ENCODE results near the gene LRP2.

LRP2 gene

DNA sequence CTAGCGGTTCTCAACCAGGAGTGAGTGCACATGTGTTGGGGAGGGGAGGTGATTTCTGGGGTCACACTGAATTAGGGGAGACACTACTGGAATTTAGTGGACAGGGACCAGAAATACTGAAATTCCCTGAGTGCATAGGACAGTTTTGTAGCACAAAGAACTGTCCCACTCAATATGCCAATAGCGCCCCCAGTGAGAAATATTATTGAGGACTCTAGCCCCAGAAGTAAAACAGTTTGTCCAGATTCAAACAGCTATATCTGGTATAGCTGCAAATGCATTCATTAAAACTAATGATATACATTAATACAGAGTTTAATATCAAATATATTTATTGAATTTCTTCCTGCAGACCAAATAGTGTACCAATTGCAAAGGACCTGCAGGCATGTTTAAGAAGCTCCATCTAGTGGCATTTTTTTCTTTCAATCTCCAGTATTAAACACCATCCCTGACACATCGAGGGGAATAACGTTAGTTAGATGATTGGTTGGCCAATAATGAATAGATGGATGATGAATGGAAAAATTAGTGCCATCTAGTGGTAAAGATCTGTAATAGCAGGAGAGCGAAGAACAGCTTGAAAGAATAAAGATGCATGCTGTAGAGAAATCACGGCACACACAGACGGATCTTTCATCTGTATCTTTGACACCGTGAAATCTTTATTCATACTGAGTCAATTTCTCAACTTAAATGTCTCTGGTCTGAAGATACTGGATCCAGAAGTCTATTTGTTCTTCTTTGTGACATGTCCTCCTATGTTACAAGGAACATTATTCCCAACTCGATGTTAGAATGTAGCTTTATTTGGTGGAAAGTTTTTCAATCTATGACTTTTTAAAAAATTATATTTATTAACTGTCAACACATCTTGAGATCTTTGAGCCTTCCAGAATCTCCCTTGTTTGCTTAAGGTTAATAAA lies 230.5 kb downstream of the LRP2 start:
- DNase-seq (ENCODE audit: low read depth, low spot score), result no peak
- TF ChIP-seq FOXP2 (optimal IDR thresholded peaks at IDR 0.05; ENCODE audit: control extremely low read depth, extremely low read length, insufficient read depth) (no peak), EZH2 (IDR thresholded peaks at IDR 0.05) (no peak), POLR2AphosphoS5 (IDR thresholded peaks at IDR 0.05; ENCODE audit: borderline replicate concordance, low read depth, low read length) (no peak)
- Histone ChIP-seq H3K27ac (no peak overlapping the region), H3K9me3 (ENCODE audit: low read depth, low read length) (no peaks in the 10 kb centered on the region), H3K4me3 (no peak overlapping the region), H3K9ac (ENCODE audit: insufficient read length) (no peak overlapping the region), H3K36me3 (ENCODE audit: insufficient read depth, low read length) (no peaks in the 10 kb centered on the region)

DNA sequence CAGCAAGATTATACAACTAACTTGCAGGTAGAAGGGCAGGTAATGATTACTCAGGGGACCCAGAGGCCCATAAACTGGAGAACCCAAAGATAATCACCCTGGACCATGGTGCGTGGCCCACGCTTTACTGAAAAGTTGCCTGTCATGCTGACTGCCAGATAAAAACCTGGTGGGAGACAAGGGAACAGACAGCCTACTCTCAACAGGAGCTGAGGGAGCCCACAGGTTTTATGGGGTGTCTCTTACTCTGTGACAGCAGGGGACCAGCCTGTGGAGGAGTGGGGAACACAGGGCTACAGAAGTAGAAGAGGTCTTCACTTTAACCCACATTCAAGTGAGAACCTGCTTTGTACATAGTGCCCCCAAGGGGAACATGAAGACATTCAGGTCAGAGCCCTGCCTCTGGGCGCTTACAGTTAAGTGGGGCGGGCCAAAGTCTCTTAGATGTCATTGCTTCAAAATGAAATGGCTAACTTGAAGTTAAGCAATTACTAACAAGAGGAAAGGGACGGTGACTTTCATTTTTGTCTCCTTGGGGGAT lies 232.6 kb downstream of the LRP2 start:
- TF ChIP-seq EZH2 (IDR thresholded peaks at IDR 0.05) (no peak), FOXP2 (optimal IDR thresholded peaks at IDR 0.05; ENCODE audit: control extremely low read depth, extremely low read length, insufficient read depth) (no peak), POLR2AphosphoS5 (IDR thresholded peaks at IDR 0.05; ENCODE audit: borderline replicate concordance, low read depth, low read length) (no peak)
- H3K9me3 ChIP-seq (ENCODE audit: low read depth, low read length), result no peaks in the 10 kb centered on the region
- no peak overlapping the region for H3K4me3 ChIP-seq
- H3K27ac ChIP-seq, result no peak overlapping the region
- DNase-seq (ENCODE audit: low read depth, low spot score), result no peak
- no peaks in the 10 kb centered on the region for H3K36me3 ChIP-seq (ENCODE audit: insufficient read depth, low read length)
- H3K9ac ChIP-seq (ENCODE audit: insufficient read length), result no peak overlapping the region

DNA sequence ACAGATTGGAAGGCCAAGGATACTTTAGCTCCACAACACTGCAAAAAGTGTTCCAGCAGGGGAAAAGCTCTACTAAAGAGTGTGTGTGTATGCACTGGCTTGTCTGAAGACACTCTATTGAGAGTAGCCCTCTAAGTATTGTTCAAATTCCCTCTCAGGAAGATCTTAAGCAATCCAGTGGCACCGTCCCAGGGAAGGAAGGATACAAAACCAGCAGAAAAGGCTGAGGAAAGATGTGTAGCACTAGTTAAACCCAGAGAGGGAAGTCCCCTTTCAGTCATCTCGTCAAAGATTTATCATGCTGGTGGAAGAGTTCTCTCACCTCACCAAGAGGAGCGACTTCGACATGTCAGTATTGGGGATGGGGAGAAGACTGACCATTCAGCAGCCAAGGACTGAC lies 242.5 kb downstream of the LRP2 start:
- TF ChIP-seq EZH2 (IDR thresholded peaks at IDR 0.05) (no peak), POLR2AphosphoS5 (IDR thresholded peaks at IDR 0.05; ENCODE audit: borderline replicate concordance, low read depth, low read length) (no peak), FOXP2 (optimal IDR thresholded peaks at IDR 0.05; ENCODE audit: control extremely low read depth, extremely low read length, insufficient read depth) (no peak)
- Histone ChIP-seq H3K27ac (no peak overlapping the region), H3K9me3 (ENCODE audit: low read depth, low read length) (no peaks in the 10 kb centered on the region), H3K9ac (ENCODE audit: insufficient read length) (no peak overlapping the region), H3K36me3 (ENCODE audit: insufficient read depth, low read length) (no peaks in the 10 kb centered on the region), H3K4me3 (no peak overlapping the region)
- DNase-seq (ENCODE audit: low read depth, low spot score), result no peak

DNA sequence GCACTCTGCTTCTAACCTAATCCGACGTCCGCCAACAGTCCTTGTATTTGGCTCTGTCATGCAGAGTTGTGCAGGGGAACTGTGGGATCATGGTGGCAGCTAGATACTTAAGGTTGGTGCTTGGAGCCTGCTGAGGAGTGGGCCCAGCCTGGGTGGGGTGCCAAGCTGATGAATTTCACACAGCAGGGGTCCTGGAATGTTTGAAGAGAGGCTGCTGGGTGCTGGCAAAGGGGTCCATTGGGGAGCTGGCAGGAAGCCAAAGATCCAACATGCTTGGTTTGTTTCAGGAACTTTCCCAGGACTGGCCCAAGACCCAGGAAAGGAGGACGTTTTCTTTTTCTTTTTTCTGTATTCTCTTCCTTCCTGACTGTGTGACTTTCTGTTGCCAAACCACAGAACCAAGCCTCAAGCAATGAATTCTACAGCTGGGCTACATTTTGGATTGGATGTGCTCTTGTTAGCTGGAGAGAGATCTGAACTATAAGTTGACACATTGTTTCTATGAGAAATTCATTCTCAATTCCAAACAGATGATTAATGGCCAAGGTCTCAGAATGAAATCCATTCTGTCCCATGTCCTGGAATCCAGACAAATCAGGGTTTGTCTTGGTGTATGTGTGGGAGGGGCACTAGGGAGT lies 243.1 kb downstream of the LRP2 start:
- Histone ChIP-seq H3K9me3 (ENCODE audit: low read depth, low read length) (no peaks in the 10 kb centered on the region), H3K4me3 (no peak overlapping the region), H3K36me3 (ENCODE audit: insufficient read depth, low read length) (no peaks in the 10 kb centered on the region), H3K9ac (ENCODE audit: insufficient read length) (no peak overlapping the region), H3K27ac (no peak overlapping the region)
- TF ChIP-seq POLR2AphosphoS5 (IDR thresholded peaks at IDR 0.05; ENCODE audit: borderline replicate concordance, low read depth, low read length) (no peak), FOXP2 (optimal IDR thresholded peaks at IDR 0.05; ENCODE audit: control extremely low read depth, extremely low read length, insufficient read depth) (no peak), EZH2 (IDR thresholded peaks at IDR 0.05) (no peak)
- DNase-seq (ENCODE audit: low read depth, low spot score), result no peak

DNA sequence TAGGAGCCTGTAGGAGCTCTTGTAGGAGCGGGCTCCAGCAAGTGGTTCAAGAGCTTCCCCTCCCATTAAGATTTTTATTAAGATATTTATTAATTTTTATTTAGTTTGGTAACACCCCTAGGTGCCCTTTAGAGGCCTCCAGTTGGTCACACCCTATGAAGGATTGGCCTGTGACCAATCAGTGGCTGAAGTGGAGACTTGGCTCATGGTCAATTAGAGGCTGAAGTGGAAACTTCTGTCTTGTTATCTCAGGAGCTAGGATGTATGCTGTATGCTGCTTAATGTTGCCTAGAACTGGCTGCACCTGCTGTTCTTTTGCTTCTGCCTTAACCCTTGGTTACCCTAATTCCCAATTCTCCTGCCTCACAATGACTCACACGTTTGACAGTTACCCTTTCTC lies 244.3 kb downstream of the LRP2 start:
- no peak overlapping the region for H3K27ac ChIP-seq
- H3K4me3 ChIP-seq, result no peak overlapping the region
- H3K9ac ChIP-seq (ENCODE audit: insufficient read length), result no peak overlapping the region
- DNase-seq (ENCODE audit: low read depth, low spot score), result no peak
- H3K9me3 ChIP-seq (ENCODE audit: low read depth, low read length), result no peaks in the 10 kb centered on the region
- TF ChIP-seq POLR2AphosphoS5 (IDR thresholded peaks at IDR 0.05; ENCODE audit: borderline replicate concordance, low read depth, low read length) (no peak), FOXP2 (optimal IDR thresholded peaks at IDR 0.05; ENCODE audit: control extremely low read depth, extremely low read length, insufficient read depth) (no peak), EZH2 (IDR thresholded peaks at IDR 0.05) (no peak)
- no peaks in the 10 kb centered on the region for H3K36me3 ChIP-seq (ENCODE audit: insufficient read depth, low read length)

DNA sequence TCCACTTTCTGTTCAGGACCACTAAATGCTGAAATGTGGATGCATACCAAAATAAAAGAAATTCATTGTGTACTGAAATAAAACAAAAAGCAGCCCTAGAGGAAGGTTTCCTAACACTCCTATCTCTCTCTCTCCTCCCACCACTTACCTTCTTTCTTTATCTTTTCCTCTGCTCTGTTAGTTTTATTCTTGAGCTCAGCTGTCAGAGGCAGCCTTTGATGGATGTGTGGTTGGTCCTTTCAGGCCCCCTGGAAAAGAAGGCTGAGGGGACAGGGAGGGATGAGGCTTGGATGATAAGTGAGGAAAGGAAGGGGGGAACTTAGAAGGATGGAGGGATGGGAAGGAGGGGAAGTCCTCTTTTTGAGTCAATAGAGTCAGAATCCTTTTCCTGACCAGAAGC lies 245.3 kb downstream of the LRP2 start:
- TF ChIP-seq POLR2AphosphoS5 (IDR thresholded peaks at IDR 0.05; ENCODE audit: borderline replicate concordance, low read depth, low read length) (no peak), EZH2 (IDR thresholded peaks at IDR 0.05) (no peak), FOXP2 (optimal IDR thresholded peaks at IDR 0.05; ENCODE audit: control extremely low read depth, extremely low read length, insufficient read depth) (no peak)
- H3K9me3 ChIP-seq (ENCODE audit: low read depth, low read length), result no peaks in the 10 kb centered on the region
- no peak overlapping the region for H3K9ac ChIP-seq (ENCODE audit: insufficient read length)
- no peak overlapping the region for H3K27ac ChIP-seq
- no peak overlapping the region for H3K4me3 ChIP-seq
- DNase-seq (ENCODE audit: low read depth, low spot score), result no peak
- H3K36me3 ChIP-seq (ENCODE audit: insufficient read depth, low read length), result no peaks in the 10 kb centered on the region

DNA sequence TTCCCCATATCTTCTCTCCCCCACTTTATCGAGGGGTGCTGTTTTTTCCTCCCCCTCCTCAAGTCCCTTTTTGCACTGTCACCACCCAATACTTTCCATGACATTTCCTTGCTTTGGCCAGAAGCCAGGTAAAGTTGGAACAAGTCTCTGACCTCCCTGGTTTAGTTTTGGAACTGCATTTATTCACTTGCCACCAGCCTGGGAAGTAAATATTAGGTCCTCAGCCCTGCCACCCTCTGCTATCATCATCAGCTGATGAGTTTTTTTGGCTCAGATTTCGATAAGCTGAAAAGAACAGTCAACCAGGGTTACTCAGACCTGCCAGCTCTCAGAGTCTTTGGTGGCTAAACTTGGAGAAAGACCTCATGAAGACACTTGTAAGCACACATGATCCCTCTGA lies 246.0 kb downstream of the LRP2 start:
- TF ChIP-seq FOXP2 (optimal IDR thresholded peaks at IDR 0.05; ENCODE audit: control extremely low read depth, extremely low read length, insufficient read depth), result no peak
- TF ChIP-seq POLR2AphosphoS5 (IDR thresholded peaks at IDR 0.05; ENCODE audit: borderline replicate concordance, low read depth, low read length), result no peak
- TF ChIP-seq EZH2 (IDR thresholded peaks at IDR 0.05), result no peak
- H3K27ac ChIP-seq, result no peak overlapping the region
- H3K36me3 ChIP-seq (ENCODE audit: insufficient read depth, low read length), result no peaks in the 10 kb centered on the region
- no peaks in the 10 kb centered on the region for H3K9me3 ChIP-seq (ENCODE audit: low read depth, low read length)
- DNase-seq (ENCODE audit: low read depth, low spot score), result no peak
- H3K9ac ChIP-seq (ENCODE audit: insufficient read length), result no peak overlapping the region
- no peak overlapping the region for H3K4me3 ChIP-seq

DNA sequence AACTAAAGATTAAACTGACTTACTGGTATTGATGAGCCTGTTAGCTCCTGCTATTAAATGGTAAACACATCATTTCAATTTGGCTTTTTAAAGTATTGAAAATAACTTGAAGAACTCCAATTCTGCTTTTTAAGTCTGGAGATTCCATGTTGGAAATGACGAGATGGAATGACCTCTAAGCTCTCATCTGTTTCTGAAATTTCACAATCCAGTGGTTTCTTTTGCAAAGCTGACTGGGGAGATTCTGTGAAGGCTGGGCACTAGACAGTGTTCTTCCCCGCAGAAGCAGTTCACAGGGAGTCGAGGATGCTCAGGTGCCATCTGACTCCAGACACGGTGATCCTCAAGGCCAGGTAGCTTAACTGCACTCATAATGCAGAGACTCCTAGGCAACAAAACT lies 248.3 kb downstream of the LRP2 start:
- TF ChIP-seq POLR2AphosphoS5 (IDR thresholded peaks at IDR 0.05; ENCODE audit: borderline replicate concordance, low read depth, low read length) (no peak), EZH2 (IDR thresholded peaks at IDR 0.05) (no peak), FOXP2 (optimal IDR thresholded peaks at IDR 0.05; ENCODE audit: control extremely low read depth, extremely low read length, insufficient read depth) (no peak)
- DNase-seq (ENCODE audit: low read depth, low spot score), result no peak
- no peak overlapping the region for H3K27ac ChIP-seq

More for the DNA sequence above, 248.3 kb downstream of the LRP2 start:
- Histone ChIP-seq H3K9ac (ENCODE audit: insufficient read length) (no peak overlapping the region), H3K4me3 (no peak overlapping the region), H3K36me3 (ENCODE audit: insufficient read depth, low read length) (no peaks in the 10 kb centered on the region), H3K9me3 (ENCODE audit: low read depth, low read length) (no peaks in the 10 kb centered on the region)

Measured in SK-N-MC (cell line).